ENCODE measurements around the gene KIAA0753.
A peak's percentile ranks its signal among the peaks of the same experiment; 100 is the strongest.

KIAA0753 gene

DNA sequence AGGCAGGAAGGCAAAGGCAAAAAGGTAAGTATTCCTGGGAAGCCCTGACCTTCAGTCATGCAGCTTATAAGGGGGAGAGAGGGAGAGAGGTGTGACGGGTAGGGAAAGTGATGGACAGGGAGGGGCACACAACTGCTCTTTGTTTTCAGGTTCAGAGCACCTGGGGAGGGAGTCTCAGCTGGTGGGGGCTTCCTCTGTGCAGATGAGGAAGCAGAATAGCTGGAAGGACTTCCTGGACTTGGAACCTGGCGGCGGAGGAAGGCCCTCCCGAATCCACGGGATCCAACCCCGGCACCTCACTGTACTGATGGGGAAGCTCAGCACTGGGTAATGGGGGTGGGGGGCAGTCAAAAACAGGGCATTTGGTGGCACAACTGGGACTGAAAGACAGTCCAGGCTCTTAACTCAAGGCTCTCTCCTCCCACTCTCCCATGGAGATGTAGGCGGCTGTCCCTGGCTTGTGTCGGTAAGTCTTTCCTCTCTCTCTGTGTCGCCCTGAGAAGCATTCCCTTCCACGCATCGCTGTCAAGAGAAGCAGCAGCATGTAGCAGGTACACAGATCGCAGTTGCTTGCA lies 72.2 kb downstream of the KIAA0753 start:
- DNase-seq: no peak

DNA sequence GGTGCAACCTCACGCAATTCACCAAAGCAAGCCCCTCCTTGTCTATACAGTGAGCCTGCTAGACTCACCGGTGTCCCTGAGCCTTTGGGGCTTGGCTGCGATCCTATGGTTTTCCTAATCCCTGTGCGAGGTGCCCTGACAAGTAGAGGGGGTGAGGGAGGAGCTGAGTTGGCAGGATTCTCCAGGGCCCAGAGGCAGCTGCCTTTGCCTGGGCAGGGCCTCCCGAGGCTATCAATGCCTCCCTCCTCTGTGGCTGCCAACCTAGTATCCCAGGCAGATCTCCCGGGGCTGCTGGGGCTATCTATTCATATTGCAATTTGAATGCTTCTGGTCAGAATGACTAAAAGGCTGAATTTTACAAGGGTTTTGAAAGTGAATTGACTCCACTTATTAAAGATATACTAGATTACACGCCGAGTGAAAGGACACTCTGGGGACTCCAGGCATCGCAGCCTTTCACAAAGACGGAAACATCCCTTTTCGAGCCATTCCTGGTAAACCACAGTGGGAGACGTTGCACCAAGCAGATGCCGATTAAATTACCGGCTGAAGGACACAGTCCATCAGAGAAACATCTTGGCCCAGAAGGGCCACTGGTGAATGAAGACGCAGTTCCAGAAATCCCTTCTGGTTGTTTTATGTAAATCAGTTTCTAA lies 72.9 kb downstream of the KIAA0753 start:
- DNase-seq: no peak

DNA sequence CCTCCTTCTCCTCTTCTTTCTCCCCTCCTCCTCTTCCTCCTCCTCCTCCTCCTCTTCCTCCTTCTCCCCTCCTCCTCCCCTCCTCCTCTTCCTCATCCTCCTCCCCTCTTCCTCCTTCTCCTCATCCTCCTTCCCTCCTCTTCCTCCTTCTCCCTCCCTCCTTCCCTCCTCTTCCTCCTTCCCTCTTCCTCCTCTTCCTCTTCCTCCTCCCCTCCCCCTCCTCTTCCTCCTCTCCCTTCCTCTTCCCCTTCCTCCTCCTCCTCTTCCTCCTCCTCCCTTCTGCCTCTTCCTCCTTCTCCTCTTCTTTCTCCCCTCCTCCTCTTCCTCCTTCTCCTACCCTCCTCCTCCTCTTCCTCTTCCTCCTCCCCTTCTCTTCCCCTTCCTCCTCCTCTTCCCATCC lies 79.1 kb downstream of the KIAA0753 start:
- no peak for DNase-seq

DNA sequence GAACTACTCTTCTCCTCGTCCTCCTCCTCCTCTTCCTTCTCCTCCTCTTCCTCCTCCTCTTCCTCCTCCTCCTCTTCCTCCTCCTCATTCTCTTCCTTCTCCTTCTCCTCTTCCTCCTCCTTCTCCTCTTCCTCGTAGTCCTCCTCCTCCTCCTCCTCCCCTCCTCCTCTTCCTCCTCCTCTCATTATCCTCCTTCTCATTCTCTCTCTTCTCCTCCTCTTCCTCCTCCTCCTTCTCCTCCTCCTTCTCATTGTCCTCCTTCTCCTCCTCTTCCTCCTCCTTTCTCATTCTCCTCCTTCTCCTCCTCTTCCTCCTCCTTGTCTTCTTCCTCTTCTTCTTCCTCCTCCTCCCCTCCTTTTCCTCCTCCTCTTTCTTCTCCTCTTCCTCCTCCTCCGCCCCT lies 80.0 kb downstream of the KIAA0753 start:
- no peak for DNase-seq

DNA sequence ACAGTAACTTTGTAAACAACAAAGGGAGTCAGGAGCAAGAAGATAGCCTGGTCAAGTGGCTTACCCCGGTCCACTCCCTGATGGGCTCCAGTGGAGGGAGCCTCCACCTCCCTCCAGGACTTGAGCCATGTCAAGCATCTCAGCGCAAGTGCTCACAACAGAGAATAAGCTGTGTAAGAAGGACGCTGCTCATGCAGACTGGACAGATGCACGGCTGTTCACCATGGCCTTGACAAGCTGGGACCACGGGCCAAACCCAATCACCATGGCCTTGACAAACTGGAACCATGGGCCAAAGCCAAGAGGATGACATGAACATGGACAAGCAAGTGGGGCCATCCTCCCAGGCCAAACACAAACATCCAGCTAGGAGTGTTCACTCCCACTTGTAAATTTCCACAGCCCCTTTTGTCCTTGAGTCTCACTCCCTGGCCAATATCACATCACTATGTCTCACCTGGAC lies 80.7 kb downstream of the KIAA0753 start:
- DNase-seq: no peak

DNA sequence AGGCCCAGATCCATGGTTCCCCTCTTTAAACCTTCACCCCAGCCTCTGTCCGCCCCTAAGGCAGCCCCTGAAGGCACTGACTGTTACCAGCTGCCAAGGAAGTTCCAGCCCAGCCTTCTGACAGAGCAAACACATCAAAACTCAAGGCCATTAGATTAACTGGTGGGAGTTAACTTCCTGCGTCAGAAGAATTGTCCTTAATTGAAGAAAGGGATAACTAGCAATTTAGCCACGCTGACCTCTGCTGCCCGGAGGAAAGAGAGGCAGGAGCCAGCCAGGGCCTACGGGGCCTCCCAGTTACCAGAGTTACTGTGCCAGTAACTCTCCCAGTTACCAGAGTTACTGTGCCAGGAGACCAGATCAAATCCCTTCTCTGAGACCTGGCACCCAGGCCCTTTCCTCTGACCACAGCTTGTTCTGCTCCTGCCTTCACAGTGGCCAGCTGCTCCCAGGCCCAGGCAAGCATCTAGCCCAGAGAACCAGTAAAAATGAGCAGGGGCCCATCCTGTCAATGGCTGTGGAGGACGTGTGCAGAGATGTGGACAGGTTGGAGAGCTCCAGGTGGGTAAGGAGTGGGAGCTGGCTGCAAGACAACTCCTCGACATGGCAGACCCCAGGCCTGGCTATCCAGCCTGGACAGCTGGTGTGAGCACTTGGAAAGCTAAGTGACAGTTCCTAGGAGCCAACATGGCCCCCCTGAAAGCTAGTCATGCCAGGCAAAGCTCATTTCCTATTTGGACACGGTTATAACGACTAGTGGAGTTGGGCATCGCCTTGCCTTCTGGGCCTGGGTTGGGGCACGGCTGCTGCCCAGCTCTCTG lies 81.4 kb downstream of the KIAA0753 start:
- DNase-seq: no peak

DNA sequence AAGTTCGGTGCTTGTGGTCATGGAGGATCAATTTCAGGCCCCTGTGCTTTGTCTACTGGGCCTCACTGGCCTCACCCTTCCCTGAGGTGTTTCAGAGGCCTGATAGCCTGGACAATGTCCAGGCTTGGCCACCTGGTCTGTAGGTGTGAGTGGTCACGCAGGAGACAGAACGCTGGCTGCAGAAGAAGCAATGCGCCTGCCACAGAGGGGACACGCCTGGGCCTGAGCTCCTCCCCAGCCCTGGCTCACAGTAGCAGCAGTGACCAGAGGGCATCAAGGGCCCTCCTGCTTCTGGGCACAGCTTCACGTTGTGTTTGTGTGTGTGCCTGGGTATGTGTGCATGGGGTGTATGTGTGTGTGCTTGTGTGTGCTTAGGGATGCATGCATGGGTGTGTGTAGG lies 82.2 kb downstream of the KIAA0753 start:
- DNase-seq: no peak

DNA sequence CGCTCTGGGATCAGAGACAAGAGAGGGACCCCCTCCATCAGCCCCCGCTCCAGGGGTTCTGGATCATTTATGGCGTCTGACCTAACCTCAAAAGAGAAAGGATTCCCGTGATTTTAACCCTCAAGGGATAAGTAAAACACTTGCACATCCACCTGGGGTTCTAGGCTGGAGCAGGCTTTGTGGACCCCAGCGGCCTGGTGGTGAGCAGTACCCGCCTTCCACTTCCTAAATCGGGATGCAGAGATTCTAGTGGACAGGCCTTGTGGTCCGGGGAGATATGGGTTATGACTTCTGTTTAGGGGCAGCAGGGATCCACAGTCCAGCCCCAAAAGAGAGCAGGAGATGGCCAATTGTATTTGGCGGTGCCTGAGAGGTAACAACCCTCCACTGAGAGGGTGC lies 83.5 kb downstream of the KIAA0753 start:
- DNase-seq: no peak

DNA sequence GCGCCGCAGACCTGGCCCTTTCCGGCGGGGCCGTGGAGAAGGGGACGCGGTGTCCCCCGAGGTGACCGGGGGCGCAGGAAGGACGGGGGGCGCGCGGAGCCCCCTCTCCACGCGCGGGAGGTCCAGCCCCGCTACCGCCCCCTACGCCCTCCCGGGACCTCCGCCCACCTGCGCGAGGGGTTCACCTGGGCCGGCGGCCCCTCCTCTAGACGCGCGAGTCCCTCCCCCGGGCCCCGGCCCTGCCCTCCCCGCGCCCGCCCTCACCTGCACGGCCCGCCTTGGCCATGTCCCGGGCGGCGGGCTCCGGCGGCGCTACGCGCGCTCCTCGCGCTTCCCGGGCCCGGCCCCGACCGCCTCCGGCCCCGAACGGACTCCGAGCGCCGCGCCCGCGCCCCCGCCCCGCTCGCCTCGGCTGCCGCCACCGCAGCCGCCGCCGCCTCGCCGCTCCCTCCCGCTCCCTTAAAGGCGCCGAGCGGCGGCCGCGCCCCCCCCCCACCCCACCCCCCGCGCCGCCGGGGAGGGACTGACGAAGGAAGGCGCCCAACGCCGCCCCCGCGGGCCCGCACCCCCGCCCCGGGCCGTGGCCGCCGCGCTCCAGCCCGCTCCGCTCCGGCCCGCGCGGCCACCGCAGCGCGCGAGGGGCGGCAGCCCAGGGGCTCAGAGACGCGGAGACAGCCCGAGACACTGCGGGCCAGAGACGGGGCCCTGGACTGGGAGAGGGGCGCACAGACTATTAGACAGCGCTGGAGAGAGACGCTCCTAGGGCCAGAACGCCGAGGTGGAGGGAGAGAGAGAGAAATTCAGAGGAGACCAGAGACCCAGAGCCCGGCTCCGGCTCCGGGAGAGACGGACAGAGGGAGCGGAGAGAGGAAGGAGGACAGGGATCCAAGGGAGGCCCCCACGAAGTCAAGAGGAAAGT lies 84.1 kb downstream of the KIAA0753 start, which contains the start of gene PITPNM3:
TSS of gene PITPNM3 (minus strand) at position 435 of the 919 bp plus-strand sequence. CDS start at position 286, 149 bp downstream.
- no peak for DNase-seq

DNA sequence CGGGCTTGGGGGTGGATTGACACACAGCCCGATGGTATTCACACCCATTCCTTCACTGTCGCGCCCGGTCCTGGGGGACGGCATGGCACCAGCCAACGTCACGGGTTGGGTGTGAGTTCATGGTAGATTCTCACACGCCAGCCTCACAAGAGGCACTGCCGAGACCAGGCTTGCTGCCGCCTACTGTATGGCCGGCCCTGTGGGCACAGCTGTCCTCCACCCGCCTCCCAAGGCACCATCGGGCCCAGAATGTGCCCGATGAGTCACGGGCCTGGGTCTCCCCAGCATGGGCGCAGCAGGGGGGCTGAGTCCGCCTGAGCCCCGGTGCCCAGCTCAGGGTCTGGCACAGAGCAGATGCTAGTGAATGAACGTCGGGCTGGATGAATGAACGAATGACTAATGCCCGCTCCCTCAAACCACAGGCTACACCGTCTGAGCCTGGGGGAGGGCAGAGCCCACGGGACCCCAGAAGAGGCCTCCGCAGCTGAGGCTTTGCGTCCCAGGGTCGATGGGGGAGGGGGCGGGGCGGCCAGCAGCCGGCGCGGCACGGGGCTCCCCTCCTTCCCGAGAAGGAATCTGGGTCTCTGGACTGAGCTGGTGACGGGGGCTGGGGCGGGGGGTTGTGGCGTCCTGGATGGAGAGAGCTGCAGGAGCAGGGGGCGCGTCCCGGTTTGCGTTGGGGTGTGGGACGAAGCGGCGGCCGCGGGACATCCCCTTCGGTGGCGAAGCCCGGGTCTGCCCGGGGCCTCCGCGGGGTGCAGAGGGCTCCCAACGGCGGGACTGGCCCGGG lies 85.0 kb downstream of the KIAA0753 start:
- DNase-seq: peak in 1 of 2 donors; percentile 38

DNA sequence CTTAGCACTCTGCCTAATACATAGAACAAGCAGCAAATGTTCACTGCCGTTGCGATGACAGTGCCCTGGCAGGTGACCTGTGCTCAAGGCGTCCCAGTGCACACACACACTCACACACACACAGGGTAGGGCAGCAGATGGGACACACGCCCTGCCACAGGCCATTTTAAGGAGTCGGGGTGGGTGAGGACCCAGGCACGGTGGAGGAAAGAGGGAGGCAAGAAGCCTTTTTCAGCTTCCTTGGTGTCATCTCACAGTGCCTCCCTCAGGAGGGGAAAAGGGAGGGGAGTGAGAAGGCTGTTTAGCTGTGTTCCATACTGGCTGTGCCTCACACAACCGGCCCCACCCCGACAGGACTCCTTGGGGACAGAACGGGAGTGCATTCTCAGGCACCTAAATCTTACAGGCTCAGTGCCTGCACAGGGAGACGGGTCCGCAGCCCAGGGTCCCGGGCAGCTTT lies 85.6 kb downstream of the KIAA0753 start:
- no peak for DNase-seq

DNA sequence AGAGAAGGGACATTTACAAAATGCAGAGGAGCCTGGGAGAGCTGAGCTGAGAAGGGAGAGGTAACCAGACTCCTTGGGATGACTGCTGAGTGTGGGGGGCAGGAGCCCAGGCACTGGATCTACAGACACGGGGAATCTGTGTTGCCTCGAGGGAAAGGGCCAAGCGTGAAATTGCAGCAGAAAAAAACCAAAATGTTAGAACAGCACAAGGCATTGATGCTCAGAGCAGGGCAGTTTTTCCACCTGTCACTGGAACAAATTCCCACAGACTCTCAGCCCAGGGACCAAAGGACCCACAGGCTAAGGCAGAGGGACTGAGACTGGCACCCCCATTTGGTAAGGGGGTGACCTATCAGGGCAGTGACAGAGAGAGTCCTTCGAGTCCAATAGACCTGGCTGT lies 86.2 kb downstream of the KIAA0753 start:
- DNase-seq: no peak

DNA sequence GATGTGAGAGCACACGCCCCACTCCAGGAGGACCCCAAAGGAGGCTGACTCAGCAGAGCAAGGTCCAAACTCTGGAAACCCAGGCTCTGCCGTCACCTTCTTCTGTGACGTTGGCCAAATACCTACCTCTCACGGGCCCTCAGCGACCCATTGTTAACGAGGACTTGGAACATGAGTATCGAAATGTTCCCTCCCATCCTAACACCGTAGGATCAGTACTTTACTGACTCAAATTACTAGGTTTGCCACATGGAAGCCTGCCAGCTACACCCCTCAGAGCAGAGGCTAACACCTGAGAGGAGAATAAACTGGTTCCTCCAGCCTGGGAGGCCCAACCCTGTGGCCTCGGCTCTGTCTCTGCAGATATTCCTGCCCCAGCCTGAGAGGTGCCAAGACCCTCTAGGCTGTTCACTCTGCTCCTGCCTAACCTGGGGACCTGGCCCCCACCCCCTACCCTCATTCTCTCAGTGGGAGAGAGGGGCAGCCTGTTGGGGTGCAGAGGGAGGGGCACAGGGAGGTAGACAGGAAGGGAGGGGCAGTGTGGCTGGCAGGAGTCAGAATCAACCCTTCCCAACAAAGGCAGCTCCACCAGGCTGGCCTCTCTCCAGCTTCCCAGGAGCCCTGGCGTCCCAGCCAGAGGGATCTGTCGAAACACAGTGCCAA lies 88.5 kb downstream of the KIAA0753 start:
- no peak for DNase-seq

DNA sequence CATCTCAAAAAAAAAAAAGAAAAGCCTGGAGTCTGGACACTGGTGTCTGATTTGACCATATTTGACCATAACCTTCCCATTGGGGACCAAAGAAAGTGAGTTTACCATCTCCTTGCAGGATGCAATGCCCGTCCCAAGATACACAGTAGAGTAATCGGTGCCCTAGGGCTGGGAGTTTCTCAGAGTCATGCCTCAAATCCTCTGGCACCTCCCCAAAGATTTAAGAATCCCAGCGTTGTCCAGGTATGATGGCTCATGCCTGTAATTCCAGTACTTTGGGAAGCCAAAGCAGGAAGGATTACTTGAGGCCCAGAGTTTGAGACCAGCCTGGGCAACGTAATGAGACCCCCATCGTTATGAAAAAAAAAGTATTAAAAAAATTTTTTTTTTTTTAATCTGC lies 89.2 kb downstream of the KIAA0753 start:
- DNase-seq: no peak

DNA sequence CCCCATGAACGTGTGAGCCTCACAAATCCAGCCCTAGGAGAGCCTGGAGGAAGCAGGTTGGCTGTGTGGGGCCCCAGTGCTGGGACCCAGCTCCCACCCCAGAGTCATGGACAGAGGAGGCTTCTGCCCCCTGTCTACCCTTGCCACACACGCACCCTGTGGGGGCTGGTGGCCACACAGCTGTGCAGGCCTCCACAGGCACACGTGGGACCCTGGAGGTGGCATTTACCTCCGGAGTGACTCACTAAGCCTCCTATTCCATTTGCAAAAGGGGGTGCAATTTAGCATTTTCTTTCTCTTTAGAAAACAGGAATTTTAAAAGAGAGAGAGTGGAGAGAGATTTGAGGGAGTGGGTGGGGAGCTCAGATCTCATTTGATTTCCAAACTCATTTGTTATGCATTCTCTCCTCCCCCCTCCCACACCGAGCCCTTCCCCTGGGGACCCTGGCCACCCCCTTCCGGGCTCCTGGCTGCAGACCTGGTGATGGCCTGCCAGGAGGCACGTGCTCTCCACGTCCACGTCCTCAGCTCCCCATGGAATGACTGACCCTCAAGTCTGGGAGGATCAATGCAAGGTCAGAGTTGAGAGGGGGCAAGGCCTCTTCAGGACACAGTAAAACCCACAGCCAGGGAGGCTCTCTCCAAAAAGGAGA lies 91.0 kb downstream of the KIAA0753 start:
- no peak for DNase-seq

DNA sequence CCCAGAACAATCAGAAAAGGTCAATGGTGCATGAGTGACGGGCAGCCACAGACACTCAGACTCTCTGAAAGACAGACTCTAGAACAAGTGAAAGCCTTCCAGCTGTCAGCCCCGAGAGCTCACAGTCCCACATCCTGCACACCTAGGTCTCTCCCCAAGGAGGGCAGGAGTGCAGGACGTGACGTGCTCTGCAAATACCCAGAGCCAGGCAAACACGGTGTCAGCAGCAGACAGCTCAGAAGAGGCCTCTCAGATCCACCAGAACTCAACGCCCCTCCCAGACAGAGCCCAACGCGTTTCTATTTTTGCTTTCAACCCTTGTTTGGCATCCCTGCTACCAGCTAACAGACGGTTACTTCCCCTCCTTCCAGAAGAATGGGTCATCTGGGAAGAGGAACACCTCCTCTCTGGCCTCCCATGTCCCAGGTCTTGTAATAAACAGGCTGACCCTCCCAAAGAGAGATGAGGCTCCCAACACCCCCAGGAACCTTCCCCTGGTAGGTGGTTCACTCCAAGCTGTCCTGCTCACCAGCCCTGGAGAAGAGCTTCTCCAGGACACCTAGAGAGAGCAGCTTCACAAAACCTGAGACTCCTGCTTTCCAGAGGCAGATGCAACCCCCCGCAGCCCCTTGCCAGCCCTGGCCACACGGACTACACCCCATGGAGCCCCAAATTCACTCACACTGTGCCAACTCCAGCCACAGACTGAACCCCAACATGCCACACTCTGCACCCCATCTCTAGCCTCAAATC lies 91.8 kb downstream of the KIAA0753 start:
- no peak for DNase-seq

DNA sequence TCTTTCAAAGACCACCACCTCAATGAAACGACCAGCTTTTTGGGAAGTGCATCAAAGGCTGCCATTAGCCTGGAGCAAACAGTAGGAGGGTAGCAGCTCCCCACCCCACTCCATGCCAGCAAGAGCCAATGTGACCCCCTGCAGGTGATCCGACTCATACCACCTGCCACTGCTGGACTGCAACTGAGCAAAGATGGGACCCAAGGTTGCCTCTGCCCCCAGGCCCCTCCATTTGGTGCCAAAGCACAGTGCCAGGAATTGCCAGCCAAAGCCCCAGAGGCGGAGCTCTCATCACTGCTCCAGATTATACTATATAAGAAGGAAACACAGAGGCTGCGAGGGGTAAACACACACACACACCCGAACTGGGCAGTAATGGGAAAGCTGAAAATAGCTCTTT lies 92.5 kb downstream of the KIAA0753 start:
- DNase-seq: no peak

DNA sequence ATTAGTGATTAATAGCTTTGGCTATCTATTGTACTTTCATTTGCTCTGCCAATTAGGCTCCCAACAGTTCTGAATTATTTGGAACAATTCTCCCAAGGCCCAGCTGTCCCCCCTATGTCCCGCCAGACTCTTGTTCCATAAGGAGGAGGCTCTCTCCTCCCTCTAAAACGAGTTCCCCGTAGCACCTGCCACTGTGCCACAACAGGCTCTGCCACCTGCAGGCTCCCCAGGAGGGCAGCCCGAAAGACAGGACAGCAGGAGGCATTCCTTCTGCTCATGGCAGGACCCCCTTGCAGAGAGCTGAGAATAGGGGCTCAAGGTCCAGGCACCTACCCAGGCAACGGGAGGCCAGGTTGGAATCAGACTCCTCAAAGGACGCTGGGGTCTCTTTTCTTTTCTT lies 93.2 kb downstream of the KIAA0753 start:
- DNase-seq: no peak

DNA sequence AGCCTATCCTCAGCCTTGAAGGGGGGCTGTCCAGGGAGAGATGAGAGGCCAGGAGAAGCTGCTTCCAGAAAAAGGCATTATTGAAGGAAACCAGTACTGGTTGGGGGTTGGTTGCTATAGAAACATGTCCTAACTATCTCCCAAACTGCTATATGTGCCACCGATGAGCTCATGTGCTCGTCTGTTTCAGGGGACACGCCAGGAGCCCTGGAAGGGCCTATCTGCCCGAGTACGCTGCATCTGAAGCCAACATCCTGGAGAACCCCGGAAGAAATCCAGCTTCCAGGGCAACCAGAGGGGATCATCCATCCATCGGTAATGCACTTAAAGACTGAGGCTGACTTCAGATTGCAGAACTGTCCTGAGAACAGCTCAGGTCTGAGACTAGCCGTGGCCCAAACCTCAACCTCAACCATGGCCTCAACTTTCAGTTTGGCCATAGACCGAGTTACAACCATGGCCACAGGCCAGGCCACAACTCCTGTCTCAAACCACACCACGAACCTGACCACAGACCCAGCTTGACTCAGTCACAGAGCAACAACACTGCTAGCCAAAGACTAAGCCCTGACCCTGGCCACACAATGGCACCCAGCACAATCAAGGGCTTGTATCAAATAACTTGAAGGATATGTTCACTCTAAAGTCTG lies 94.3 kb downstream of the KIAA0753 start:
- DNase-seq: no peak
